Measurements from ENCODE around the gene DPH3.
A peak's percentile ranks its signal among the peaks of the same experiment; 100 is the strongest.
"Not testable (repeated sequence)": the region's sequence is repeated elsewhere in the genome, so short reads cannot be mapped to it uniquely, and the experiment has no call there.

The DPH3 gene

DNA sequence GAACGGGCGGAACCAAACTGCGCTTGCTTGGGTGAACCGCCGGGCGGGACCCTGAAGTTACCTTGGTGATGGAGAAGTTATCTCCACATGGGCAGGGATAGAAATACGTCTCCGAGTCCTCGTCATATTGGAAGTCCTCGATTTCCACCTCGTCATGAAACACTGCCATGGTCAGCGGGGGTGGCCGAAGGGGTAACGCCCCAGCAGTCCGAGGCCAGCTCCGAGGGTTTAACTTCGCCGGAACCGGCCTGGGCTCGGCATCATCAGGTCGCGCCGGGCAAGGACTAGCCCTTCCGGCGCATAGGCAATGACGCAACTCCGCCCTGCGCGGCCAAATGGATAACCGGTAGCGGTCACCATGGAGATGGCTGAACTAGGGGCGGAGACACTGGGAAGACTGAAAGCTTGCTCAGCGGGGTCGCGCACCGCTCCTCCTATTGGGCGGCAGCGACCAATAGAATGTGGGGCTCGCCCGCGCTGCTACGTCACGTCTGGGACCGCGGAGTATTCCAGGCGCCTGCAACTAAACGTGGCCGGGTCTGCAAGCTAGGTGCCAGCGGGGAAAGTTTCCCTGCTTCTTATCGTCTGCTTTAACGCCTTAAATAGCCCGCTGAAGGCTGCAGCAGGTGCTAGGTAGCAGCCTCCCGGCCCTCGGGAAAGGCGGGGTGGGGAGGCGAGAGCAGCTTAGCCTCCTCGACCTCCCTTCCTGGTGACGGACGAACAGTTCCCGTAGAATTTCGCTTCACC, at the start of gene DPH3, which contains the start of gene OXNAD1:
TSS of gene DPH3 (minus strand) at position 236 of the 747 bp plus-strand sequence. CDS start at position 169, 67 bp downstream.
TSS of gene OXNAD1 (plus strand) at position 505 of the 747 bp plus-strand sequence. CDS start 5,741 bp downstream, outside the sequence.
- peak; percentile 99 for DNase-seq (ENCODE audit: low spot score)

DNA sequence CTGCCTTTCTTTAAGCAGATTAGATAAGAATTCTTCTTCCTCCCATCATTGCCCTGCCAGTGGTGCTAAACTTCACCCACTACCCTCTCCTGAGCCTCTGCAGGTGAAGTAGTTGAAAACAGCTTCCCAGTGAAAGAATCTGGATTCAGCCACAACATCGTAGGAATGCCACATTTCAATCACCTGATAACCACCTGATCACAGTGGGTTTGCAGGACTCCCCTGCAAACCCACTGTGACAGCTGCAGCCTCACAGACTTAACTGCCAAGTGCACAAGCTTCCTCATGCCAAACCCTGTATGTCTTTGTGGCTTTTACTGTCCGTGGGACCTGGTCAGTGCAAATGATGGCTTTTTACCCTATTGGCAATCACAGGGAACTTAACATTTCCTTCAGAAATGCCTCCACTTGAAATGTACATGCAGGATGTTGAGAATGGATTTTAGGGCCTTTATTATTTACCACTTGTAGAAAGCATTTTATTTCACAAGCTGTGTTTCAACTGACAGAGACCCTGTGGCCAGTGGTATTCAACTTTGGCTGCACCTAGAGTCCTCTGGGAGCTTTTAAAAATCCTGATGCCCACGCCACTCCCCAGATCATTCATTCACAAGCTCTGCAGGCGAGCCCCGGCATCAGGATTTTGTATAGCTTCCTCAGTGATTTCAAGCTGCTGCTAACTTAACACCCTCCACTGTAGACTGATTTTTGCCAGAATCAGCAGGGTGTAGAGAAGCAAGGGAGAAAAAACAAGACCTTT, 49.3 kb upstream of the DPH3 start:
- DNase-seq (ENCODE audit: low spot score) = no peak

DNA sequence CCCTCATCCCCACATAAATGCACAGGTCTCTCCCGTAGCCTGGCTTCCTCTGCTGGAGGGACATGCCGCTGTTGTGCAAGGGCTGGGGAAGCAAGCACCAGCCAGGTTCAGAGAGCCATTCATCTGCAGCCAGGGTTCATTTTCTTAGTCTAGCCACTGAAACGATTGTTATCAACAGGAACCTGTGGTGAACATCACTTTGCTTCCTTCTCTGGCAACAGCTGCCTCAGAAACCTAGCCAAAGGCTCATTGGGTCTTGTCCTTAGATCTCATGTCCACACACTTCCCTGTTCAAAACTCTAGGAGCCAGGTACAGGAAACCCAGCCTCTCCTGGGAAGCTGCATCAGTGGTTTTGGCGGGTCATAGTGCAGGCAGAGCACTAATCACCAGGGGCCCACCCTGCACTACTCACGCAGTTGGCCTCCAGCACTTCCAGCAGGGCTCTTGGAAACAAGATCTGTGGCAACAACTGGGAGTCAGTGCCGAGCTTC, 47.3 kb upstream of the DPH3 start:
- peak; percentile 86 for DNase-seq (ENCODE audit: low spot score)

DNA sequence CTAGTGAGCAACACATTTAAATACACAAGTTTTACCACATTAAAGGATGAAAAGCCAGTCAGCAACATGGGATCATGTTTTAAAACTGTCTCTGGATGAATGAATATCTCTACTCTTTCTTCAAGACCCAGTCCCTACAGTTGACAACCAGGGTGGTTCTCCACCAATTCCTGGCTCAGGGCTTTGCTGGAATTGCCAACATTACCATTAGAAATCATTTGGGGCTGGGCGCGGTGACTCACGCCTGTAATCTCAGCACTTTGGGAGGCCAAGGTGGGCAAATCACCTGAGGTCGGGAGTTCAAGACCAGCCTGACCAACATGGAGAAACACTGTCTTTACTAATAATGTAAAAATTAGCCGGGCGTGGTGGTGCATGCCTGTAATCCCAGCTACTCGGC, 45.7 kb upstream of the DPH3 start:
- not testable (repeated sequence) for DNase-seq (ENCODE audit: low spot score)

DNA sequence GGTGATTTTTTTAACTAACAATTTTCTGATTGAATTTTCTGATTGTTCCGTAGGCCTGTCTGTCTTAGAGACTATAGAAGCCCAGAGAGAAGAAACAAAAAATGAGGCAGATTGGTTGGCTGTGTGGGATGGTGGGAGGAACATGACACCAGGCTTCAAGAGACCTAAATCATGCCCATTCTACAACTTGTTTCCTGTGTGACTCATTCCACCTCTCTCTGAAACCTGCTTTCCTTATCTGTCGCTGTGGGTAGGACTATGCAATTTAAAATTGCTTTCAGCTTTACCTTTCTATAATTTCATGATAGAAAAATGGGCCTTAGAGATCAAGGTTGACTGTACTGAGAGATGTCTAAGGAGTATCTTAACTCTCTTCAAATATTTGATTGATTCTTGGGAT, 44.8 kb upstream of the DPH3 start:
- peak; percentile 90 for DNase-seq (ENCODE audit: low spot score)

DNA sequence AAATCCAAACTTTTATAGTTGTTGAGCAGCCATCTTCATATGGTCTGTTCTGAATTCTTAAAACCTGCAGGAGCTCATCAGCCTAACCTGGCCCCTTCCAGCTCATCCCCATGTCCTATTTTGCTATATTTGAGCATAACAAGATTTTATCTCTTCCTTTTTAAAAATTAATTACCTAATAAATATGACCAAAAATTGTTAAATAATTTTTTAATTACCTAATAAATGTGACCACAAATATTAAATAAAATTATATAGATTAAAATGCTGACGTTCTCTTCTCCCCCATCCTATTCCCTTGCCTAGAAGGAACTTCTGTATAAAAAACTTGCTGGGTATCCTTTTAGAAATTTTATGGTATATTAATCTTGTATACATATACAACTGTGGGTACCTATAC, 44.0 kb upstream of the DPH3 start:
- DNase-seq (ENCODE audit: low spot score) = no peak

DNA sequence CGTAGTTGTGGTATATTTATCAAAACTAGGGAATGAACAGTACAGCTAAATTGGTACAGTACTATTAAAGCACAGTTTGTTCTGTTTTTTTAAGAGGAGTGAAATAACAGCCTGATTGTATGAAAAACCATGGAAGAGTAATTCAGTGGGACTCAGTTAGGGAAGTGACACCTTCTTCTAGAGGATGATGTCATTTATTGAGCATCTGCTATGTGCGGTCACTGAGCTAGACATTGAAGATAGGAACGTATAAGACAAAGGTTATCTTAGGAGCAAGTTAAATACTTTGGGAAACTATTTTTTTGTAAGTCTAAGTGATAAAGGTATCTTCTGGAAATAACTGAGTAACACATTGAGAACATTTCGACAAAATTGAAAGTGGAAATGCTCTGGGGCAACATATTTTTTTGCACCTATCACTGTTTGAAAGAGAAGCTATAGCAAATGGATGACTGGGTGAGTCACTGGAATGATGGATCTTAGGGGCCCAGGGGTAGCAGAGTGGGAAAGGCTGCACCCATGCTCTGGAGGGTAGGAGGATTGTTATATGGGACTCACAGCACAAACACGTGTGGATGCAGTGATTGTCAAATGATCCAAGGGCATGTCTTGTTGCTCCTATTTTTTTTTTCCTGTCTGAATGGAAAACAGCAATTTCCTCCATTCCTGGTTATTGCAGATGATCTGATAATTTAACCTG, 43.2 kb upstream of the DPH3 start:
- no peak for DNase-seq (ENCODE audit: low spot score)

DNA sequence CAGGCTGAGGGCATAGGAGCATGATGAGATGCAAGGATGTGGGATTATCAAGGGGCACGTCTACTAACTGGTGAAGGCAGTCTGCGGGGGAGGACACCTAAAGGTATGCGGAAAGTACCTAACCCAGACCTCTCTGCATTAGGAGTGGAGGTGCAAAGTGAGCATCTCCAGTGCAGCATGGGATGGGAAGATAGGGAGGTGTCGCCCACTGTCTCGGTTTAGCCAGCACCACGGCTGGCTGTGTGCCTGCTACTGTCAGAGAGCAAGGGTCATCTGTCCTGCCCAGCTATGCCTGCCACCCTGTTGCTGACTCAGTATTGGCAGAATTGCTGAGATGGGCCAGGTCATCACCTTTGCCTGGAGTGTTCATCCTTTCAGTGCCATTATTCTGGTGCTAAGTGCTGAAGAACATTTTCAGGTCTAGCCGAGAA, 40.4 kb upstream of the DPH3 start:
- DNase-seq (ENCODE audit: low spot score) = no peak

DNA sequence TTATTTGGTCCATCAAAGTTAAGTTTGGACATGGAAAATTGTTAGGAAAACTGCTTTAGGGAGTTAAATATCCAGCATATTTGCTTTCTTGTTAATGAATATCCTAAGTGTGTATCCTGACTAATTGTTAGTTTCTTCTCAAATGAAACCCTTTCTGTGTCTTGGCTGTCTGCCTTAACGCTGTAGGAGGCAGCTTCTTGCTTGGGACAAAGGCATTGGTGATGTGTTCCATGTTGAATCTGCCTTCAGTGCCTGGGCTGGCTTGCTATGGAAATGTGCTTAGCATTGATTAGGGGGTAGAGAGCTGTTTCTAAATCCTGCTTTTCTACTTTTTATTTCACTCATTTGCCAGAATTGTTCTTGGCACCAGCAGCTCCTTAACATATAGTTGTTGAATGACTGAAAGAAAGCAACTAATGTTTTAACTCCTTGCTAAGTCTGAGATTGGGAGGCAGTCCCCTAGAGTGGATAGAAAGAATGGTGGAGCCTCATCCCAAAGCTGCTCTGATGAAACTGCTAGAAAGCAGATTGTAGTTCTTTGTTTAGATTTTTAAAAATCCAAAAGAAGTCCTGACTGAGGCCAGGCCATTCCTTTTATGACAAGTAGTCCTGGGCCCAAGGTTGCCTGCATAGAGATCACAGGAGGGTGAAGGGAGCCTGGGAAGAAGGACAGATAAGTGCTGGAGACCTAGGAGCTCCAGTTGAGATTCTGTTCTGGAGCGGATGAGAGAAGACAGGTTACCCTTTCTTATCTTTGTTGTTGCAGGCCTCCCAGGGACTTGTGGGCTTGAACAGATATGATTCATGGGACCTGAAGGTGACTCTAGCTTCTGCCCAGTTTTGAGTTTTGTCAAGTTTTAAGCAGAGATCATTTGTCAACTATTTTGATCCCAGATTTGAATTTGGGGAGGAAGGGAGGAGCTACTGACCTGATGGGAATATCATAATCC, 39.6 kb upstream of the DPH3 start:
- DNase-seq (ENCODE audit: low spot score) = no peak

DNA sequence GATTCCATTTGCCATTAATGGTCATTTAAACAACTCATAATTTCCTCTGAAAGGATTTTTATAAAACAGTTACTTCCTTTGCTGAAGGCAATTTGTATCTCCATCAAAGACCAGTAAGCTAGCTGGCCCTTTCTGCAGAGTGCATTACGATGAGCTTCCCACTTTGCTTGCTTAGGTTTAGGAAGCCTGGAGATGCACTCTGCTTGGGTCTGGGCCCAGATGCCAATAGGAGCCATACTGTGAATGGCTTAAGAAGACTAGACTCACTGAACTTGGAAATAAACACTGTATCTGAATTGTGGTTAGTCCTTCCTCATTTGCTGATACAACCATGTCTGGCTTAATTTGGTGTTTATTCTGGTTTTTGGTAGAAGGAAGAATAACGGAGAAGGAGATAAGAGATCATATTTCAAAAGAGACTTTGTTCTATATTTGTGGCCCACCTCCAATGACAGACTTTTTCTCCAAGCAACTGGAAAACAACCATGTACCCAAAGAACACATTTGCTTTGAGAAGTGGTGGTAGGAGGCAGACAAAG, 38.4 kb upstream of the DPH3 start:
- DNase-seq (ENCODE audit: low spot score) = no peak

DNA sequence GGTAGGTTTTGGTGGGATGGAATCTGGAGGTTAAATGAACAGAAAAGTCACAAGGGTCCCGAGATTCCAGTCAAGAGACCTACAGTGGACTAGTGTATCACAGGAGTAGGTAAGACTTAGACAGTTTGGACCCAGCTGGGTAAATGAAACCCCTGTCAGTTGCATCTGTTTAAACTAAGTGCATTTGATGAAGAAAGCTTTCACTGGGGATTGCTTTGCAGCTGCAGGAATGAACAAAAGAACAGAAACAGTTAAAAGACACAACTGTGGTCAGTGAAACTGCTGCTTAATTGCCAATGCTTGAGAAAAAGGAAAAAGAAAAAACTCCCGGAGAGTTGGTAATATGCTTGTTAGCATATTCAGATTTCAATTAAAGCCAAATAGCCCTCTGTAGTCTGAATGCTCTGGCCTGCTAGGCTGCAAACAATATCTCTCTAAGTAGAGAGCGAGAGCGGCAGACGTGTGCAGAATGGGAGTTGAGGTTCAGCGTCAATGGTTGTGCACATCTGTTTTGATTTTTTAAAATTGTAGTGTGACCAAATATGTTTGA, 37.4 kb upstream of the DPH3 start:
- DNase-seq (ENCODE audit: low spot score) = no peak

DNA sequence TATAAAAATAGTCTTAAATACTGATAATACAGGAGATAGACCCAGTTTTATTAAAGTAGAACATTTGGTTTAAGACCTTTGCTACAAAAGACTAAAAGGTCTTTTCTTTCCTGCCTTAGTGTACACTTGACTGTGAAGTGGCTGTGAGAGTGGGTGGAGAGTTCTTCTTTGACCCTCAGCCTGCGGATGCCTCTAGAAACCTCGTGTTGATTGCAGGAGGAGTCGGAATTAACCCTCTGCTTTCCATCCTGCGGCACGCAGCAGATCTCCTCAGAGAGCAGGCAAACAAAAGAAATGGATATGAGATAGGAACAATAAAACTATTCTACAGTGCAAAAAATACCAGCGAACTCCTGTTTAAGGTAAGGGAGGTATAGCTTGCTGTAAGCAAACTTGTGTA, 36.8 kb upstream of the DPH3 start:
- no peak for DNase-seq (ENCODE audit: low spot score)

DNA sequence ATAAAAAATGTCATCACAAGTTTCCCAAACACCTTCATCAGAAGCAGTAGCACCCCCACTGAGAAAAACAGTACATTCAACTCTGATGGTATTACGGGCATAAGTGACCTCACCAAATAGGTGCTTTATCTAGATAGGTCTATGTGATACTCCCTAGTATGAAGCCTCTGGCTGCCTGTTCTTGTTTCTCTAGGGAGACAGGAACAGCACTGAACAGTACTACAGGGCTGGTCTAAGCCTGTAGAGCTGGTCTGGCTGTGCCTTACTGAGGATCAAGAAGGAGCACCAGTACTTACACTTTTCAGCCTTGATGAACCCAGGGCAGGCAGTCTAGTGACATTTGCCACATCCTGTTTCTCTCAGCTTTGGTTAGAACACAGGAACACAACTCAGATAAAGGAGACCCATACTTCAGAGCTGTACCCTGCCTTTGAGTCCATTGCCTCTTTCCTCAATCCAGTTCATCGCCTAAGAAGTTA, 36.2 kb upstream of the DPH3 start:
- peak; percentile 72 for DNase-seq (ENCODE audit: low spot score)

DNA sequence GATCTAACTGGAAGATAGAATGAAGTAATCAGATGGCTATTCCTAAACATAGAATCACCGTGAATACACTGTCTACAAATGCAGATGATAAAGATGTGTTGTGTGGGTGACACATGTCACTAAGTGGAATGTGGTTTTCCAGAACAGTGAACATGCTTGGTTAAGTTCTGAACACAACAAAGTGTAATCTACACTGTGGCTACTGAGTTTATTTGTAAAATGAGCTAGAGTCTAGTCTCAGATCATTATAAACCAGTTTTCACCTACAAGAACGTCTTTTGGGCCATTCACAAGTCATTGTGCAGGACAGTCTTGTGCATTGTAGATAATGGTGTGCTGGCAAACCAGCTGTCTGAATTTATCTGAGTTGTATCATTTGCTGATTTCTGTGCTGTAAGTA, 35.6 kb upstream of the DPH3 start:
- DNase-seq (ENCODE audit: low spot score) = no peak

DNA sequence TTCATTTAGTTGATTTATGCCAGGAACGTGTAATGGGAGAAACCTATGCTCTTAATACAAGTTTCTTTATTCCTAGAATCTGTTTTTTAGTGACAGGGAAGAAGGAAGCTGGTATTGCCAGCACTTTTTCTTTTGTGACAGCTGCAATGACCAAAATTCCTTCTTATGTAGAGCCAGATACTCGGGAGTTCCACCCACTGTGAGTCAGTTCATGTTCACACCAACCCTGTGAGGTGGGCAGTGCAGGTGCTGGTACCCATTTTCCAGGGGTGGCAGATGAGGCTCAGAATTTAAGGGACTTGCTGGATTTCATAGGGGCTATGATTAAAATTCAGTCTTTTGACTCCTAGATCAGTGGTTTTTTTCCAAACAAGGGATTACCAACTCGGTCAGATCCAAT, 35.0 kb upstream of the DPH3 start:
- DNase-seq (ENCODE audit: low spot score) = no peak

DNA sequence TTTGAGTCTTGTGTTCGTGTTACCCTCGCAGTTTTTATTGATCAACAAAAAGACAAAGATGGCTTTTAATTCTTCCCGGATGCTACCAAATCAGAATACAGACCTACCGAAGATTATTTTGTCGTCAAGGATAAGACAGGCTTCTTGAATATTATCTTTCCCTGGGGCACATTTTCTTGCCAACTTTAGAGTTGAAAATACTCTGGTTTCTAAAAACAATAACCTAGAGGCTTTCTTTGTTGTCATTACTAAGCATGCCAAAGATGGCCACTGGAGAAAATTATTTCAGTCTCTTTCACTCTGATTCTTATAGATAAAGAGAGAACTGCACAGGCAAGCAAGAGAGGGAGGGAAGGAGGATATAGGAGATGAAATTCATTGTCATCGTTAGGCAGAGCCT, 34.1 kb upstream of the DPH3 start:
- no peak for DNase-seq (ENCODE audit: low spot score)

DNA sequence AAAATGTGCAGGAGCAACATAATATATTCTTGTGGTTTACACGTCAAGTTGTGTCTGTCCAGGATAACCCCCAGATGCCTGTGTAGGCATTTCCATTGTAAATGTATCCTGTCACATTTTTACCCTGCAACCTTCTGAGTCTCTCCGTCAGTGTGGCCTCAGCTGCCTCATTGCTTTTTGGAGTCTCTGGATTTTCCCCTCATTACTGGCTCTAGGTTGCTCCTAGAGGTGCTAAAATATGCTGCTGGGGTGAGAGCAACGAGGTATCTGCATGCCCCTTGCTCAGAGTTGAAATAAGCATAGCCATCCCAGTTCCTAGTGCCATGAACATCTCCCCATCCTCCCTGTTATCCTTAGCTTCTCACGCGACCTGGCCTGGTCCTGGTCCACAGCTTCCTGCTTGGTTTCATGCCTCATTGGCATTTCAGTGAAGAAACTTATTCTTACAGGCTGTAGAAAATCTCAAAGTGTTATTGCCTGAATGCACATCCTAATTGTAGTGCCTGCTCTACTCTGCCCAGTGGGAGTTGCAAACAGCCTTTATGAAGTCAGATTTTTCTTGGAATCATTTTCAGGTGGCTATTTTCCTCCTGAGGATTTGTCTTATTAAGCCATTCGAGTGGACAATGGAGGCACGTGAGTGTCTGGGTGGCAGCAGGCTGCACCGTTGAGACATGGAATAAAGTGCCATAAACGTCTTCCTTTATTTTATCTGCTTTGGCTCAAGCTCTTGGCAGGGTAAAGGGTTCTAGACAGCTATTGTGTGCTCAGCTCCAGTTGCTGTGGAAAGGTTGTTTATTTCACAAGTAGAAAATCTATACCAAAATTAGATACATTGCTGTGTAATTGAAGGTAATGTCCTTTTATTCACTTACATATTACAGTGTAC, 33.5 kb upstream of the DPH3 start:
- DNase-seq (ENCODE audit: low spot score) = no peak

DNA sequence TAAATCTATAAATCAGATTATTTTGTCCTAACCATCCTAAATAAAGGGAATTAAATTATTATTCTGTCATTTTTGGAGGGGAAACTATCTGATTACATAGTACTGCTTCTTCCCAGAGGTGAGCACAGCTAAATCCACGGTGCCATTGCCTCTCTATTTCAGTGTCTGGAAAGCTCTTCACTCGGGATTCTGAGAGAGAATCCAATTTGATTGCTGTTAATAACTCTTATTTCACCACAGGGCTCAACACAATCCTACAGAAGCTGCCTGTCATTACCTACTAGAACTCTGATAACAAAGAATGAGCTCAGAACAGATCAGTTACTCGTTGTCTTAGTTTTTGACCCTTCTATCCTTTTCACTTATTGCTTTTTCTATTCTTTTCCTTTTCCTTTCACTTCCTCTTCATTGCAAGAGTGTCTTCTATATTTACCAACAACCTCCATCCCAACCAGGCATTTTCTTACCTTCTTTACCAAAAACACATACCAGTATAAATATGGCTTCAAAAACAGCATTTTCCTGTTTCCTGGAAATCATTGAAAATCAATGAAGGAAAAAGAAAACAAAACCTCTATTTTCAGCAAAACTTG, 30.7 kb upstream of the DPH3 start:
- DNase-seq (ENCODE audit: low spot score) = no peak

DNA sequence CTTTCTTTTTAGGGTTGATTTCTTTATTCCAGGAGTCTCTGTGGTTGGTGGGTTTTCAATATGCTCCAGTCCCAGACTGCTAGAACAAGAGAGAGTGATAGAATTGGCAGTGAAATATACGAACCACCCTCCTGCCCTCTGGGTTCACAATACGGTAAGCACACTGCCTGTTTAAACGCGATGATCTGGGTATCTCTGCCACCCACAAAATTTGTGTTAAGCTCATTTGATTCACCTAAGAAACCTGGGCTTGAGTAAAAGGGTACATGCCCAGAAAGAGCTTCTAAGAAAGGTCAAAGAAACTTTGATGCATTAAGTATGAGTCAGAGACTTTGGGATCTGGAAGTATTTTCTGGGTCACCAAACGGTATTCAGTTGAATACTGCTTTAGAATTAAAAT, 30.1 kb upstream of the DPH3 start:
- no peak for DNase-seq (ENCODE audit: low spot score)
